Panc1 (cell line): ENCODE measurements around the gene CIAO3. TPM values are rescaled to one million over a fixed set of nuclear protein-coding genes. Genes with fewer than 3 reads are reported as not detected.
"Not testable (repeated sequence)": the region's sequence is repeated elsewhere in the genome, so short reads cannot be mapped to it uniquely, and the experiment has no call there.

Source experiments
- ATAC-seq: fragments of 200-7000 bp; cut with Tn5 transposase; 2 replicates; pipeline ENCODE4 v1.9.1; 2020; ENCODE audit warnings: mild to moderate bottlenecking, moderate library complexity
- BruUV-seq: library from RNA; stranded (reverse); fragments of 400-500 nt; replicated peaks from 2 replicates; lab custom pipeline; 2021; lab: Mats Ljungman, UMichigan
- CTCF ChIA-PET: fragments of 300-600 bp; sonication (Branson Sonifier 250); formaldehyde crosslinking; loops from one replicate; lab custom pipeline; 2022; ENCODE audit warnings: antibody characterized with exemption; lab: Charles Lee
- POLR2A ChIA-PET: fragments of 300-600 bp; sonication (Branson Sonifier 250); formaldehyde crosslinking; loops from one replicate; lab custom pipeline; 2022; ENCODE audit warnings: antibody characterized with exemption; lab: Charles Lee
- DNase-seq: peaks from one replicate; pipeline ENCODE4 v3.0.0-alpha.2; 2010; ENCODE audit warnings: low read depth, low spot score
- H3K27ac ChIP-seq: 2 replicates; pipeline ENCODE4 v1.5.1; 2011; ENCODE audit warnings: mild to moderate bottlenecking, low read length, inconsistent platforms
- H3K27me3 ChIP-seq: fragments of 200-500 bp; sonication (Bioruptor generic); 2 replicates; pipeline ENCODE4 v1.6.0; 2014; ENCODE audit warnings: low read length, inconsistent platforms; ENCODE audit not compliant: control insufficient read depth, insufficient read depth
- H3K36me3 ChIP-seq: fragments of 200-500 bp; sonication (Bioruptor generic); 2 replicates; pipeline ENCODE4 v1.5.1; 2014; ENCODE audit warnings: inconsistent platforms, mild to moderate bottlenecking, low read length, moderate library complexity; ENCODE audit not compliant: control insufficient read depth, insufficient read depth
- H3K4me1 ChIP-seq: 2 replicates; pipeline ENCODE4 v1.5.1; 2011; ENCODE audit warnings: inconsistent platforms, mild to moderate bottlenecking, low read length, moderate library complexity; ENCODE audit not compliant: control insufficient read depth, insufficient read depth
- H3K4me3 ChIP-seq, 2 experiments: 2 replicates each; pipeline ENCODE4 v1.5.1; 2011 to 2012; ENCODE audit warnings: low read depth in 2 of 2, low read length in 2 of 2, mild to moderate bottlenecking in 2 of 2, inconsistent platforms in 1 of 2, moderate library complexity in 1 of 2
- H3K9me3 ChIP-seq: fragments of 200-500 bp; sonication (Bioruptor generic); 2 replicates; pipeline ENCODE4 v1.5.1; 2014; ENCODE audit warnings: low read depth, mild to moderate bottlenecking, inconsistent platforms, low read length, moderate library complexity; ENCODE audit not compliant: control insufficient read depth, insufficient read depth
- CTCF ChIP-seq: fragments of 450-650 bp; IDR thresholded peaks from 2 replicates; pipeline ENCODE4 v1.5.1; 2017; ENCODE audit warnings: mild to moderate bottlenecking
- POLR2AphosphoS5 ChIP-seq: IDR thresholded peaks from 2 replicates; pipeline ENCODE4 v1.6.1; 2012; ENCODE audit warnings: mild to moderate bottlenecking, low read depth, low read length, moderate library complexity
- REST ChIP-seq, 2 experiments: IDR thresholded peaks; 2 replicates each; pipeline ENCODE4 v1.6.1; 2011 to 2012; ENCODE audit warnings: low read depth in 2 of 2, control low read depth in 1 of 2, low read length in 1 of 2, mild to moderate bottlenecking in 1 of 2, moderate library complexity in 1 of 2; ENCODE audit not compliant: insufficient read depth in 1 of 2
- SIN3A ChIP-seq: IDR thresholded peaks from 2 replicates; pipeline ENCODE4 v1.6.1; 2012; ENCODE audit warnings: low read depth, mild to moderate bottlenecking, low read length, moderate library complexity, borderline replicate concordance; ENCODE audit not compliant: insufficient read depth
- TCF7L2 ChIP-seq: IDR thresholded peaks from 2 replicates; pipeline ENCODE4 v1.6.1; 2011; ENCODE audit warnings: mild to moderate bottlenecking, low read depth, low read length, inconsistent platforms
- in situ Hi-C: cut with HindIII; loops from 2 replicates; pipeline ENCODE4 v1.10.0; 2016; ENCODE audit warnings: low sequenced_read_pairs, low pct_unique_long_range_greater_than_20kb
- intact Hi-C: fragments of 100-400 bp; cut with micrococcal nuclease; formaldehyde crosslinking; loops from one replicate; pipeline ENCODE4 v1.10.0; 2022; ENCODE audit not compliant: unreplicated experiment
- total RNA-seq: library from RNA; stranded (reverse); gene quantifications from one replicate; pipeline ENCODE4 v1.2.1, GENCODE V29; 2021; ENCODE audit not compliant: unreplicated experiment

The CIAO3 gene
- total RNA-seq, 1 experiment from 2014 or later: 34.0 TPM

- no peak overlapping the region for H3K4me3 ChIP-seq
- TF ChIP-seq CTCF (no peak; the same call in 1 of the 2 replicates), POLR2AphosphoS5 (no peak), REST (IDR thresholded peaks at IDR 0.05; ENCODE audit: insufficient read depth in 1 of 2, low read depth in 2 of 2, low read length in 1 of 2) (no peak), TCF7L2 (no peak), SIN3A (no peak)
- H3K27me3 ChIP-seq: no peaks in the 10 kb centered on the region
- no peaks in the 10 kb centered on the region for H3K4me1 ChIP-seq
- ChIA-PET POLR2A (no interaction called here), CTCF (interaction anchor here (0.6 to 0.8 kb wide), 3 partner anchors 20 to 39 kb away, joined by 3 to 5 read pairs (median 3); no protein-coding TSS in a partner anchor)
- ATAC-seq: peak; percentile 69
- BruUV-seq: no TSS peak
- no peaks in the 10 kb centered on the region for H3K36me3 ChIP-seq
- in situ Hi-C loops: no loop called here
- no peak for DNase-seq
- intact Hi-C loops: no loop called here
- H3K27ac ChIP-seq: no peak overlapping the region
- H3K9me3 ChIP-seq: no peaks in the 10 kb centered on the region
These were observed 4.9 kb upstream of the CIAO3 start for GRCh38 chr16:745739-746138.

GRCh38 chr16:743794-744500, 3.1 kb upstream of the CIAO3 start:
- no peaks in the 10 kb centered on the region for H3K27me3 ChIP-seq
- no peak overlapping the region for H3K4me3 ChIP-seq
- in situ Hi-C loops (no loop called here), intact Hi-C loops (loop anchor here (5.0 kb wide), 1 partner anchor 43 kb away; the partner anchor contains the start of genes CHTF18 and RPUSD1)
- CTCF ChIA-PET: interaction anchor here (0.7 kb wide), 1 partner anchor 37 kb away, joined by 3 read pairs; no protein-coding TSS in a partner anchor
- no TSS peak for BruUV-seq
- POLR2A ChIA-PET: interaction anchor here (0.6 kb wide), 1 partner anchor 66 kb away, joined by 3 read pairs; no protein-coding TSS in a partner anchor
- DNase-seq (no peak), ATAC-seq (no peak)
- peaks cover 8% of the 10 kb centered on the region; the same call in 1 of the 2 replicates for H3K4me1 ChIP-seq
- H3K36me3 ChIP-seq: peaks cover 3% of the 10 kb centered on the region; the same call in 1 of the 2 replicates
- H3K9me3 ChIP-seq: no peaks in the 10 kb centered on the region
- no peak overlapping the region for H3K27ac ChIP-seq
- TF ChIP-seq REST (IDR thresholded peaks at IDR 0.05; ENCODE audit: insufficient read depth in 1 of 2, low read depth in 2 of 2, low read length in 1 of 2) (no peak), CTCF (peak; percentile 45)

GRCh38 chr16:742894-743293, 2.1 kb upstream of the CIAO3 start:
- H3K27me3 ChIP-seq, H3K9me3 ChIP-seq, in situ Hi-C loops, ATAC-seq, BruUV-seq, CTCF ChIA-PET, H3K36me3 ChIP-seq, H3K4me1 ChIP-seq, DNase-seq, H3K4me3 ChIP-seq, H3K27ac ChIP-seq: not testable (repeated sequence)
- intact Hi-C loops: loop anchor here (5.0 kb wide), 1 partner anchor 44 kb away; the partner anchor contains the start of genes CHTF18 and RPUSD1
- POLR2A ChIA-PET: interaction anchor here (0.6 kb wide), 2 partner anchors 23 to 51 kb away, joined by 3 to 7 read pairs; no protein-coding TSS in a partner anchor
